ENCODE results near the gene PTPRD. TPM values are rescaled to one million over a fixed set of nuclear protein-coding genes. Genes with fewer than 3 reads are reported as not detected.

PTPRD gene
- total RNA-seq, 2 experiments from 2014 or later = 0.10 TPM; not detected in 1

- ChIA-PET POLR2A (no interaction called here), CTCF (interaction anchor here (0.7 kb wide), 1 partner anchor 26 kb away, joined by 3 read pairs; no protein-coding TSS in a partner anchor)
- intact Hi-C loops (cut with micrococcal nuclease) = no loop called here
- no peak overlapping the region for H3K27ac Mint-ChIP-seq
- DNase-seq = no peak
- H3K4me3 Mint-ChIP-seq = no peak overlapping the region
- no peaks in the 10 kb centered on the region for H3K4me1 Mint-ChIP-seq (ENCODE audit: low read depth)
- no peaks in the 10 kb centered on the region for H3K27me3 Mint-ChIP-seq
- H3K9me3 Mint-ChIP-seq = peaks cover 13% of the 10 kb centered on the region
- no peaks in the 10 kb centered on the region for H3K36me3 Mint-ChIP-seq
Measured at GRCh38 chr9:9917400-9917799, 695.4 kb downstream of the PTPRD start.

- CTCF ChIA-PET = no interaction called here
- no peaks in the 10 kb centered on the region for H3K4me1 Mint-ChIP-seq (ENCODE audit: low read depth)
Measured at GRCh38 chr9:9914174-9914573, 698.6 kb downstream of the PTPRD start.

GRCh38 chr9:9913276-9913832 is 699.4 kb downstream of the PTPRD start:
- no peaks in the 10 kb centered on the region for H3K27me3 Mint-ChIP-seq
- H3K4me1 Mint-ChIP-seq (ENCODE audit: low read depth) = no peaks in the 10 kb centered on the region
- peaks cover 17% of the 10 kb centered on the region for H3K9me3 Mint-ChIP-seq
- no peak overlapping the region for H3K27ac Mint-ChIP-seq
- intact Hi-C loops (cut with micrococcal nuclease) = no loop called here
- H3K4me3 Mint-ChIP-seq = no peak overlapping the region
- no peak for DNase-seq
- no peaks in the 10 kb centered on the region for H3K36me3 Mint-ChIP-seq
- CTCF ChIA-PET = no interaction called here
- POLR2A ChIA-PET = no interaction called here

More at GRCh38 chr9:9914174-9914573, 698.6 kb downstream of the PTPRD start:
- intact Hi-C loops (cut with micrococcal nuclease) = no loop called here
- Mint-ChIP-seq H3K36me3 (no peaks in the 10 kb centered on the region), H3K4me3 (no peak overlapping the region), H3K27me3 (no peaks in the 10 kb centered on the region), H3K9me3 (peaks cover 17% of the 10 kb centered on the region), H3K27ac (no peak overlapping the region)
- POLR2A ChIA-PET = no interaction called here
- DNase-seq = no peak

- Mint-ChIP-seq H3K36me3 (no peaks in the 10 kb centered on the region), H3K9me3 (peaks cover 17% of the 10 kb centered on the region), H3K27ac (no peak overlapping the region), H3K4me1 (ENCODE audit: low read depth) (no peaks in the 10 kb centered on the region), H3K27me3 (no peaks in the 10 kb centered on the region), H3K4me3 (no peak overlapping the region)
- POLR2A ChIA-PET = no interaction called here
- CTCF ChIA-PET = no interaction called here
- DNase-seq = no peak
- intact Hi-C loops (cut with micrococcal nuclease) = no loop called here
Measured at GRCh38 chr9:9912459-9912858, 700.3 kb downstream of the PTPRD start.

- Mint-ChIP-seq H3K4me3 (no peak overlapping the region), H3K9me3 (no peaks in the 10 kb centered on the region), H3K27me3 (no peaks in the 10 kb centered on the region), H3K4me1 (ENCODE audit: low read depth) (no peaks in the 10 kb centered on the region), H3K27ac (no peak overlapping the region), H3K36me3 (no peaks in the 10 kb centered on the region)
- no peak for DNase-seq
- ChIA-PET CTCF (no interaction called here), POLR2A (no interaction called here)
- intact Hi-C loops (cut with micrococcal nuclease) = no loop called here
Measured at GRCh38 chr9:9905736-9906135, 707.1 kb downstream of the PTPRD start.

- Mint-ChIP-seq H3K4me3 (no peak overlapping the region), H3K27ac (no peak overlapping the region), H3K9me3 (no peaks in the 10 kb centered on the region), H3K4me1 (ENCODE audit: low read depth) (no peaks in the 10 kb centered on the region), H3K36me3 (no peaks in the 10 kb centered on the region), H3K27me3 (no peaks in the 10 kb centered on the region)
- DNase-seq = no peak
- intact Hi-C loops (cut with micrococcal nuclease) = no loop called here
- POLR2A ChIA-PET = no interaction called here
- CTCF ChIA-PET = no interaction called here
Measured at GRCh38 chr9:9904041-9904440, 708.8 kb downstream of the PTPRD start.

- Mint-ChIP-seq H3K9me3 (no peaks in the 10 kb centered on the region), H3K27ac (no peak overlapping the region), H3K4me1 (ENCODE audit: low read depth) (no peaks in the 10 kb centered on the region), H3K27me3 (no peaks in the 10 kb centered on the region), H3K36me3 (no peaks in the 10 kb centered on the region), H3K4me3 (no peak overlapping the region)
- POLR2A ChIA-PET = no interaction called here
- DNase-seq = no peak
- CTCF ChIA-PET = no interaction called here
- intact Hi-C loops (cut with micrococcal nuclease) = no loop called here
Measured at GRCh38 chr9:9901624-9902023, 711.2 kb downstream of the PTPRD start.

GRCh38 chr9:9893837-9894236 is 719.0 kb downstream of the PTPRD start:
- POLR2A ChIA-PET = no interaction called here
- H3K27me3 Mint-ChIP-seq = no peaks in the 10 kb centered on the region
- intact Hi-C loops (cut with micrococcal nuclease) = no loop called here
- no peak overlapping the region for H3K4me3 Mint-ChIP-seq
- DNase-seq = no peak
- H3K27ac Mint-ChIP-seq = no peak overlapping the region
- no peaks in the 10 kb centered on the region for H3K9me3 Mint-ChIP-seq
- no peaks in the 10 kb centered on the region for H3K4me1 Mint-ChIP-seq (ENCODE audit: low read depth)
- CTCF ChIA-PET = interaction anchor here (0.8 kb wide), 1 partner anchor 49 kb away, joined by 3 read pairs; no protein-coding TSS in a partner anchor
- no peaks in the 10 kb centered on the region for H3K36me3 Mint-ChIP-seq

- H3K9me3 Mint-ChIP-seq = peaks cover 4% of the 10 kb centered on the region
- CTCF ChIA-PET = no interaction called here
- H3K27me3 Mint-ChIP-seq = no peaks in the 10 kb centered on the region
- no peaks in the 10 kb centered on the region for H3K36me3 Mint-ChIP-seq
- no peak overlapping the region for H3K4me3 Mint-ChIP-seq
- intact Hi-C loops (cut with micrococcal nuclease) = no loop called here
- POLR2A ChIA-PET = no interaction called here
- no peak for DNase-seq
- H3K27ac Mint-ChIP-seq = no peak overlapping the region
- H3K4me1 Mint-ChIP-seq (ENCODE audit: low read depth) = no peaks in the 10 kb centered on the region
Measured at GRCh38 chr9:9892217-9892616, 720.6 kb downstream of the PTPRD start.

GRCh38 chr9:9881692-9882091 is 731.1 kb downstream of the PTPRD start:
- ChIA-PET POLR2A (no interaction called here), CTCF (no interaction called here)
- Mint-ChIP-seq H3K9me3 (peaks cover 4% of the 10 kb centered on the region), H3K27me3 (no peaks in the 10 kb centered on the region), H3K36me3 (no peaks in the 10 kb centered on the region), H3K4me1 (ENCODE audit: low read depth) (no peaks in the 10 kb centered on the region), H3K27ac (no peak overlapping the region), H3K4me3 (no peak overlapping the region)
- DNase-seq = no peak
- intact Hi-C loops (cut with micrococcal nuclease) = no loop called here

GRCh38 chr9:9874270-9874669 is 738.5 kb downstream of the PTPRD start:
- no peak for DNase-seq
- intact Hi-C loops (cut with micrococcal nuclease) = no loop called here
- H3K9me3 Mint-ChIP-seq = peaks cover 2% of the 10 kb centered on the region
- H3K4me1 Mint-ChIP-seq (ENCODE audit: low read depth) = no peaks in the 10 kb centered on the region
- no peak overlapping the region for H3K4me3 Mint-ChIP-seq
- CTCF ChIA-PET = no interaction called here
- no peaks in the 10 kb centered on the region for H3K27me3 Mint-ChIP-seq
- POLR2A ChIA-PET = no interaction called here
- no peaks in the 10 kb centered on the region for H3K36me3 Mint-ChIP-seq
- H3K27ac Mint-ChIP-seq = no peak overlapping the region

- H3K9me3 Mint-ChIP-seq = peaks cover 2% of the 10 kb centered on the region
- POLR2A ChIA-PET = no interaction called here
- intact Hi-C loops (cut with micrococcal nuclease) = loop anchor here (10.0 kb wide), 1 partner anchor 48 kb away; no protein-coding TSS in a partner anchor
- no peaks in the 10 kb centered on the region for H3K36me3 Mint-ChIP-seq
- no peaks in the 10 kb centered on the region for H3K4me1 Mint-ChIP-seq (ENCODE audit: low read depth)
- CTCF ChIA-PET = no interaction called here
- H3K4me3 Mint-ChIP-seq = no peak overlapping the region
- H3K27ac Mint-ChIP-seq = no peak overlapping the region
- H3K27me3 Mint-ChIP-seq = no peaks in the 10 kb centered on the region
- no peak for DNase-seq
Measured at GRCh38 chr9:9862235-9862810, 750.5 kb downstream of the PTPRD start.

- DNase-seq = no peak
- H3K27ac Mint-ChIP-seq = no peak overlapping the region
- intact Hi-C loops (cut with micrococcal nuclease) = no loop called here
- no peaks in the 10 kb centered on the region for H3K9me3 Mint-ChIP-seq
- no peak overlapping the region for H3K4me3 Mint-ChIP-seq
- H3K4me1 Mint-ChIP-seq (ENCODE audit: low read depth) = no peaks in the 10 kb centered on the region
- ChIA-PET POLR2A (no interaction called here), CTCF (no interaction called here)
- no peaks in the 10 kb centered on the region for H3K36me3 Mint-ChIP-seq
- no peaks in the 10 kb centered on the region for H3K27me3 Mint-ChIP-seq
Measured at GRCh38 chr9:9855177-9856078, 757.4 kb downstream of the PTPRD start.
